IMR-90 (cell line): ENCODE data around the gene MYPOP. TPM values are rescaled to one million over a fixed set of nuclear protein-coding genes. Genes with fewer than 3 reads are reported as not detected.

ENCODE experiments used
- ATAC-seq: fragments of 200-7000 bp; cut with Tn5 transposase; 2 replicates; pipeline ENCODE4 v1.9.1; 2020; ENCODE audit warnings: low read depth, mild to moderate bottlenecking, moderate library complexity
- BruUV-seq: library from RNA; stranded (reverse); fragments of 400-500 nt; replicated peaks from 2 replicates; lab custom pipeline; 2021; lab: Mats Ljungman, UMichigan
- CTCF ChIA-PET: fragments of 300-600 bp; formaldehyde crosslinking; extraction: SDS; loops from one replicate; lab custom pipeline; 2021; ENCODE audit warnings: antibody characterized with exemption; lab: Yijun Ruan, JAX
- POLR2A ChIA-PET: fragments of 300-600 bp; sonication (Branson Sonifier 250); formaldehyde crosslinking; loops from one replicate; lab custom pipeline; 2022; ENCODE audit warnings: antibody characterized with exemption; ENCODE audit not compliant: unreplicated experiment; lab: Charles Lee
- DNase-seq: peaks from one replicate; pipeline ENCODE4 v3.0.0; 2013
- H2AFZ ChIP-seq: replicated peaks from 2 replicates; pipeline ENCODE3; 2013; ENCODE audit warnings: low read length, mild to moderate bottlenecking; ENCODE audit not compliant: poor library complexity
- H2AK5ac ChIP-seq: 2 replicates; pipeline ENCODE4 v1.6.1; 2013; ENCODE audit warnings: low read depth, low read length, inconsistent platforms
- H2AK9ac ChIP-seq: replicated peaks from 2 replicates; pipeline ENCODE3; 2013; ENCODE audit warnings: mild to moderate bottlenecking, low read depth, low read length, moderate library complexity; ENCODE audit not compliant: poor library complexity
- H2BK120ac ChIP-seq: 2 replicates; pipeline ENCODE4 v1.6.1; 2013; ENCODE audit warnings: low read depth, low read length, inconsistent platforms
- H2BK15ac ChIP-seq: 3 replicates; pipeline ENCODE4 v1.6.1; 2013; ENCODE audit warnings: low read depth, low read length, inconsistent platforms
- H2BK20ac ChIP-seq: 2 replicates; pipeline ENCODE4 v1.6.1; 2013; ENCODE audit warnings: low read depth, mild to moderate bottlenecking, inconsistent platforms, low read length, moderate library complexity
- H2BK5ac ChIP-seq: 2 replicates; pipeline ENCODE4 v1.6.1; 2013; ENCODE audit warnings: mild to moderate bottlenecking, low read depth, low read length, inconsistent platforms; ENCODE audit not compliant: poor library complexity, severe bottlenecking
- H3K14ac ChIP-seq: replicated peaks from 2 replicates; pipeline ENCODE4 v1.6.1; 2013; ENCODE audit warnings: low read depth, low read length, inconsistent platforms
- H3K18ac ChIP-seq: 2 replicates; pipeline ENCODE4 v1.6.1; 2013; ENCODE audit warnings: low read depth, low read length, control low read depth
- H3K23ac ChIP-seq: 2 replicates; pipeline ENCODE4 v1.6.1; 2013; ENCODE audit warnings: low read depth, low read length, inconsistent platforms
- H3K27ac ChIP-seq: 2 replicates; pipeline ENCODE4 v1.5.1; 2013; ENCODE audit warnings: mild to moderate bottlenecking, control low read depth, low read length; ENCODE audit not compliant: insufficient read depth
- H3K27me3 ChIP-seq: 2 replicates; pipeline ENCODE4 v1.6.1; 2013; ENCODE audit warnings: low read length; ENCODE audit not compliant: control insufficient read depth, insufficient read depth
- H3K36me3 ChIP-seq: 2 replicates; pipeline ENCODE4 v1.6.1; 2013; ENCODE audit warnings: low read length, mixed read lengths; ENCODE audit not compliant: control insufficient read depth, insufficient read depth
- H3K4ac ChIP-seq: 2 replicates; pipeline ENCODE4 v1.6.1; 2013; ENCODE audit warnings: low read depth, low read length, inconsistent platforms
- H3K4me1 ChIP-seq: 2 replicates; pipeline ENCODE4 v1.6.1; 2013; ENCODE audit warnings: low read length, mixed read lengths; ENCODE audit not compliant: control insufficient read depth, insufficient read depth
- H3K4me2 ChIP-seq: 2 replicates; pipeline ENCODE4 v1.6.1; 2013; ENCODE audit warnings: low read depth, mild to moderate bottlenecking, control low read depth, low read length, moderate library complexity
- H3K4me3 ChIP-seq: 2 replicates; pipeline ENCODE4 v1.5.1; 2013; ENCODE audit warnings: low read depth, mild to moderate bottlenecking, control low read depth, low read length, moderate library complexity; ENCODE audit not compliant: insufficient read depth
- H3K56ac ChIP-seq: 2 replicates; pipeline ENCODE4 v1.6.1; 2013; ENCODE audit warnings: low read length, inconsistent platforms; ENCODE audit not compliant: insufficient read depth; ENCODE audit errors: extremely low read depth
- H3K79me1 ChIP-seq, 2 experiments: 2 replicates each; pipeline ENCODE4 v1.6.1; 2013; ENCODE audit warnings: low read length in 2 of 2, inconsistent platforms in 1 of 2, low read depth in 1 of 2
- H3K9ac ChIP-seq: 2 replicates; pipeline ENCODE4 v1.6.1; 2013; ENCODE audit warnings: low read depth, low read length, control low read depth
- H3K9me1 ChIP-seq: 2 replicates; pipeline ENCODE4 v1.6.1; 2013; ENCODE audit warnings: low read length, inconsistent platforms; ENCODE audit not compliant: insufficient read depth
- H3K9me3 ChIP-seq: 2 replicates; pipeline ENCODE4 v1.6.1; 2013; ENCODE audit warnings: low read length; ENCODE audit not compliant: control insufficient read depth, insufficient read depth
- H4K20me1 ChIP-seq: 2 replicates; pipeline ENCODE4 v1.6.1; 2013; ENCODE audit warnings: low read length, inconsistent platforms; ENCODE audit not compliant: insufficient read depth
- H4K5ac ChIP-seq: 2 replicates; pipeline ENCODE4 v1.6.1; 2013; ENCODE audit warnings: mild to moderate bottlenecking, low read depth, low read length, control low read depth
- H4K8ac ChIP-seq, 2 experiments: 2 replicates each; pipeline ENCODE4 v1.6.1; 2013; ENCODE audit warnings: low read depth in 2 of 2, low read length in 2 of 2, control low read depth in 1 of 2, inconsistent platforms in 1 of 2
- H4K91ac ChIP-seq: 2 replicates; pipeline ENCODE4 v1.6.1; 2013; ENCODE audit warnings: low read depth, low read length, inconsistent platforms; ENCODE audit not compliant: insufficient read depth
- NFE2L2 ChIP-seq: fragments of 150-350 bp; IDR thresholded peaks from 2 replicates; pipeline ENCODE4 v1.6.1; 2016; ENCODE audit warnings: low read depth, mild to moderate bottlenecking, low read length
- RAD21 ChIP-seq: IDR thresholded peaks from 2 replicates; pipeline ENCODE4 v1.6.1; 2012; ENCODE audit warnings: low read length, improper control_type of control experiment
- RFX5 ChIP-seq: IDR thresholded peaks from 2 replicates; pipeline ENCODE4 v1.8.0; 2012; ENCODE audit warnings: low read depth, mild to moderate bottlenecking, low read length, moderate library complexity
- SMC3 ChIP-seq: fragments of 150-350 bp; IDR thresholded peaks from 2 replicates; pipeline ENCODE4 v1.6.1; 2016; ENCODE audit warnings: low read depth, mild to moderate bottlenecking, antibody characterized with exemption, low read length, moderate library complexity
- WGBS, 2 experiments: methylation state at CpG; one replicate each; pipeline versions ENCODE4 v1.1.5 to v1.1.7; 2013; ENCODE audit warnings: missing lambda C conversion rate in 2 of 2; ENCODE audit not compliant: insufficient read length in 1 of 2; ENCODE audit errors: extremely low coverage in 2 of 2; 5-methylcytosine and 5-hydroxymethylcytosine counted together
- dilution Hi-C: fragments of 300-500 bp; cut with HindIII; formaldehyde crosslinking; loops from one replicate; pipeline ENCODE4 v1.14.3; 2018; ENCODE audit warnings: low sequenced_read_pairs; ENCODE audit not compliant: unreplicated experiment
- in situ Hi-C: fragments of 300-500 bp; cut with MboI; formaldehyde crosslinking; loops from 3 replicates; pipeline ENCODE4 v1.14.3; 2019; ENCODE audit warnings: low sequenced_read_pairs, inconsistent platforms, mixed read lengths
- intact Hi-C: fragments of 100-400 bp; cut with micrococcal nuclease; formaldehyde crosslinking; loops from 2 replicates; pipeline ENCODE4 v1.10.0; 2022
- polyA plus RNA-seq, 3 experiments: library from polyadenylated mRNA; depleted of rRNA; stranded (reverse); fragments of >200 nt; gene quantifications; 2 replicates each; pipeline ENCODE4 v1.2.3, GENCODE V29; 2012; ENCODE audit warnings: low replicate concordance in 1 of 3
- total RNA-seq: library from RNA; depleted of rRNA; stranded (reverse); fragments of >200 nt; gene quantifications from 2 replicates; pipeline ENCODE4 v1.2.3, GENCODE V29; 2012

Gene MYPOP
- total and polyA plus RNA-seq, 2 of the 4 experiments (the other 2 are of a cell fraction), result 0.36 to 2.8 TPM

DNA sequence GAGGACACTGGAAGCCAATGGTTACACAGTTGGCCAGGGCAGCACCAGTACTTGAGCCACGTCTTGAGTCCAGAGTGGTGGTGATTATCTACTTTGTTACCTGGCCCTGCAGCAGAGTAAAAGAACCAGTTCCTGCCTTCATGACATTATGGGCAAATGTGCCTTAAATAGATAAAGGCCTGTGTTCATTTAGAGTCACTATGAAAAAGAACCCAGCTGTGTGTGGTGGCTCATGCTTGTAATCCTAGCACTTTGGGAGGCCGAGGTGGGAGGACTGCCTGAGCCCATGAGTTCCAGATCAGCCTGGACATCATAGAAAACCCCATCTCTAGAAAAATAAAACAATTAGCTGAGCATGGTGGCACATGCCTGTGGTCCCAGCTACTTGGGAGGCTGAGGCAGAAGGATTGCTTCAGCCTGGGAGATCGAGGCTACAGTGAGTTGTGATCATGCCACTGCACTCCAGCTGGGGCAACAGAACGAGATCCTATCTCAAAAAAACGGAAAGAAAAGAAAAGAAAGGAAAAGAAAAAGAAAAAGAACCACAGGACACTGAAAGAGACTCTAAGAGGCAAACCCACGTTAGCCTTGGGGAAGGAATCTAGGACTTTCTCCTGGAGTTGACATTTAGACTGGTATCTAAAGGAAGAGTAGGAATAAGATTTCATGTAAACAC lies 13.1 kb downstream of the MYPOP start:
- ATAC-seq (no peak), DNase-seq (no peak)
- Histone ChIP-seq H4K20me1 (peaks cover 9% of the 10 kb centered on the region; the same call in 1 of the 2 replicates), H4K91ac (no peak overlapping the region), H2BK15ac (no peak overlapping the region), H3K79me1 (peaks cover 0 to 19% of the 10 kb centered on the region in 2 experiments; a peak in 2 of 4 replicates), H3K27ac (no peak overlapping the region), H3K27me3 (no peaks in the 10 kb centered on the region), H3K4me3 (no peak overlapping the region), H3K36me3 (peaks cover 3% of the 10 kb centered on the region; the same call in 1 of the 2 replicates), H2AFZ (no peak overlapping the region), H4K5ac (no peak overlapping the region), H3K4ac (no peak overlapping the region), H3K18ac (no peak overlapping the region), H3K9me1 (peaks cover 6% of the 10 kb centered on the region; the same call in 1 of the 2 replicates), H2BK20ac (no peak overlapping the region), H3K9ac (no peak overlapping the region), H3K56ac (no peak overlapping the region), H3K23ac (no peak overlapping the region), H2BK120ac (no peak overlapping the region), H3K4me2 (no peak overlapping the region), H4K8ac (no peak overlapping the region), H2AK5ac (no peak overlapping the region), H2BK5ac (no peak overlapping the region), H3K4me1 (peaks cover 8% of the 10 kb centered on the region), H3K9me3 (no peaks in the 10 kb centered on the region), H3K14ac (no peak overlapping the region), H2AK9ac (no peak overlapping the region)
- no TSS peak for BruUV-seq
- dilution Hi-C loops (no loop called here), in situ Hi-C loops (no loop called here), intact Hi-C loops (loop anchor here (5.0 kb wide), 1 partner anchor 108 kb away; the partner anchor contains the start of gene CCDC61)
- WGBS, 2 experiments, result 100% methylated on average over 1 of the region's 6 CpGs; no CpG with 5 or more reads in 1 of the 2 experiments
- ChIA-PET CTCF (no interaction called here), POLR2A (no interaction called here)
- no peak for TF ChIP-seq SMC3
- TF ChIP-seq NFE2L2, result no peak
- TF ChIP-seq RFX5, result no peak
- TF ChIP-seq RAD21, result no peak
